B cell (primary cell): ENCODE data around the gene NSDHL. TPM values are rescaled to one million over a fixed set of nuclear protein-coding genes. Genes with fewer than 3 reads are reported as not detected.

ENCODE experiments used
- ATAC-seq: fragments of 200-7000 bp; cut with Tn5 transposase; one replicate; pipeline ENCODE4 v1.10.0; 2021; ENCODE audit warnings: low read depth, mild to moderate bottlenecking, moderate number of reproducible peaks, moderate library complexity
- CTCF ChIA-PET: fragments of 350-600 bp; sonication (Branson Sonifier 250); formaldehyde crosslinking; loops from one replicate; lab custom pipeline; 2021; ENCODE audit warnings: antibody characterized with exemption, inconsistent platforms; lab: Charles Lee
- POLR2A ChIA-PET: fragments of 350-600 bp; sonication (Branson Sonifier 250); formaldehyde crosslinking; loops from one replicate; lab custom pipeline; 2021; ENCODE audit warnings: antibody characterized with exemption; lab: Charles Lee
- DNase-seq: peaks from one replicate; pipeline ENCODE4 v3.0.0; 2013
- H2AFZ ChIP-seq: 2 replicates; pipeline ENCODE4 v1.6.1; 2012; ENCODE audit warnings: mild to moderate bottlenecking, low read depth, low read length; ENCODE audit not compliant: insufficient read depth, poor library complexity, severe bottlenecking
- H3K27ac ChIP-seq, 2 donors: 1 replicate in 1 of 2; 2 replicates in 1 of 2; pipeline ENCODE4 v1.5.1; 2012 to 2013; ENCODE audit warnings: low read length in 2 of 2, mild to moderate bottlenecking in 2 of 2, moderate library complexity in 1 of 2
- H3K27me3 ChIP-seq, 4 experiments: fragments of 200-600 bp in 1 of 4; sonication (generic) in 1 of 4; replicated peaks in 1 of 4; 1 replicate in 2 of 4; 2 replicates in 2 of 4; pipeline versions ENCODE4 v1.6.1 to v1.7.0; 2013 to 2016; ENCODE audit warnings: low read length in 3 of 4, mild to moderate bottlenecking in 2 of 4, mixed read lengths in 1 of 4, moderate library complexity in 1 of 4; ENCODE audit not compliant: insufficient read depth in 4 of 4, control insufficient read depth in 3 of 4; ENCODE audit errors: control extremely low read depth in 1 of 4
- H3K36me3 ChIP-seq, 2 experiments: replicated peaks in 1 of 2; 1 replicate in 1 of 2; 2 replicates in 1 of 2; pipeline versions ENCODE4 v1.6.1 to v1.7.1; 2013; ENCODE audit warnings: low read length in 1 of 2; ENCODE audit not compliant: insufficient read depth in 2 of 2, control insufficient read depth in 1 of 2; ENCODE audit errors: control extremely low read depth in 1 of 2, extremely low read depth in 1 of 2
- H3K4me1 ChIP-seq, 2 donors: fragments of 200-600 bp in 1 of 2; sonication (generic) in 1 of 2; 1 replicate in 1 of 2; 2 replicates in 1 of 2; pipeline versions ENCODE4 v1.5.1 to v1.6.1; 2013 to 2017; ENCODE audit warnings: low read length in 2 of 2; ENCODE audit not compliant: control insufficient read depth in 2 of 2, insufficient read depth in 2 of 2
- H3K4me2 ChIP-seq: replicated peaks from 2 replicates; pipeline ENCODE3; 2012; ENCODE audit warnings: mild to moderate bottlenecking, low read depth, low read length; ENCODE audit not compliant: poor library complexity, severe bottlenecking
- H3K4me3 ChIP-seq, 5 experiments: fragments of 200-600 bp in 1 of 5; sonication (generic) in 1 of 5; 1 replicate in 3 of 5; 2 replicates in 2 of 5; pipeline versions ENCODE4 v1.5.1 to v1.7.0; 2011 to 2016; ENCODE audit warnings: low read length in 4 of 5, mild to moderate bottlenecking in 4 of 5, low read depth in 2 of 5, control low read depth in 1 of 5, moderate library complexity in 1 of 5; ENCODE audit not compliant: insufficient read depth in 1 of 5; ENCODE audit errors: control extremely low read depth in 1 of 5, extremely low read depth in 1 of 5
- H3K79me2 ChIP-seq: fragments of 200-600 bp; sonication (generic); one replicate; pipeline ENCODE4 v1.6.0; 2016; ENCODE audit warnings: low read length; ENCODE audit not compliant: control insufficient read depth, insufficient read depth
- H3K9ac ChIP-seq: fragments of 200-600 bp; sonication (generic); 2 replicates; pipeline ENCODE4 v1.6.1; 2017; ENCODE audit warnings: mild to moderate bottlenecking, low read length, moderate library complexity
- H3K9me3 ChIP-seq, 3 donors: one replicate each; pipeline versions ENCODE4 v1.6.1 to v1.7.1; 2013; ENCODE audit warnings: low read length in 2 of 3; ENCODE audit not compliant: control insufficient read depth in 2 of 3, insufficient read depth in 1 of 3; ENCODE audit errors: control extremely low read depth in 1 of 3
- H4K20me1 ChIP-seq: 2 replicates; pipeline ENCODE4 v1.6.0; 2012; ENCODE audit warnings: mild to moderate bottlenecking, low read length; ENCODE audit not compliant: insufficient read depth, control insufficient read depth, poor library complexity, severe bottlenecking
- H3K27ac Mint-ChIP-seq: one replicate; pipeline ENCODE4 v1.8.0; 2021; ENCODE audit warnings: mixed read lengths
- H3K27me3 Mint-ChIP-seq: one replicate; pipeline ENCODE4 v1.8.0; 2021; ENCODE audit warnings: mixed read lengths
- H3K4me1 Mint-ChIP-seq: one replicate; pipeline ENCODE4 v1.8.0; 2021; ENCODE audit warnings: mixed read lengths
- H3K4me3 Mint-ChIP-seq: one replicate; pipeline ENCODE4 v1.8.0; 2021; ENCODE audit warnings: mixed read lengths
- H3K9me3 Mint-ChIP-seq: one replicate; pipeline ENCODE4 v1.8.0; 2022; ENCODE audit warnings: mixed read lengths; ENCODE audit not compliant: insufficient read depth
- CTCF ChIP-seq: fragments of 200-600 bp; IDR thresholded peaks from one replicate; pipeline ENCODE4 v1.8.0; 2022; ENCODE audit warnings: antibody characterized with exemption, mild to moderate bottlenecking
- EZH2 ChIP-seq: IDR thresholded peaks from 2 replicates; pipeline ENCODE4 v1.6.1; 2012; ENCODE audit warnings: borderline replicate concordance, low read depth, mild to moderate bottlenecking, moderate library complexity, low read length; ENCODE audit not compliant: insufficient read depth, poor library complexity, severe bottlenecking
- WGBS: methylation state at CpG from one replicate; pipeline ENCODE4 v1.1.5; 2013; ENCODE audit warnings: missing lambda C conversion rate; ENCODE audit not compliant: insufficient coverage; 5-methylcytosine and 5-hydroxymethylcytosine counted together
- intact Hi-C: fragments of 100-400 bp; cut with micrococcal nuclease; formaldehyde crosslinking; loops from one replicate; pipeline ENCODE4 v1.10.0; 2022
- polyA plus RNA-seq: library from polyadenylated mRNA; depleted of rRNA; stranded (reverse); fragments of >200 nt; gene quantifications from 2 replicates; pipeline ENCODE4 v1.2.3, GENCODE V29; 2012
- total RNA-seq, 2 donors: library from RNA; stranded (reverse); fragments of 120-200 nt in 1 of 2; gene quantifications; 1 replicate in 1 of 2; 2 replicates in 1 of 2; pipeline versions ENCODE4 v1.2.3 to v1.2.4, GENCODE V29; 2013 to 2022

The NSDHL gene
- total and polyA plus RNA-seq, 2 donors (not counting 1 experiment from before 2014, with no cell fraction given), result 4.9 to 10.3 TPM

- WGBS, result 83% methylated on average over 8 of the region's 15 CpGs
- H3K27ac Mint-ChIP-seq, result no peak overlapping the region
These were observed 71.1 kb downstream of the NSDHL start for GRCh38 chrX:152901816-152902501.

DNA sequence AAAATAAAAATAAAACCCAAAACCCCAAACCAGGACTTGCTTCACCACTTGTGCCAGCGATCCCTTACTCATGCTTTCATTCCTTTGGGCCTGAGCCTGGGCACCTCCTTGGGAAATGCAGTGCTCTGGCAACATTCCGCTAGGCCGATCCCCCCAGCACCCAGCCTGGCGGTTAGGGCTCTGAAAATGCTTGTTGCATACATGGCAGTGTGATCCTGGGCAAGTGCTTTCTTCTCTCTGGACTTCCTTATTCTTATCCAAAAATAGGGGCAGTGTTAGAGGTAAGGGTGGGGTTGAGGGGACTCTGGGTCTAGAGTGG, 71.6 kb downstream of the NSDHL start:
- no peaks in the 10 kb centered on the region for H3K36me3 ChIP-seq
- intact Hi-C loops, result no loop called here
- POLR2A ChIA-PET, result no interaction called here
- 100% methylated on average over 1 of the region's 4 CpGs for WGBS
- H4K20me1 ChIP-seq, result no peaks in the 10 kb centered on the region
- DNase-seq (no peak), ATAC-seq (no peak)
- H3K9ac ChIP-seq, result no peak overlapping the region
- H3K27ac ChIP-seq, result no peak overlapping the region
- Mint-ChIP-seq H3K4me3 (no peak overlapping the region), H3K9me3 (no peaks in the 10 kb centered on the region), H3K4me1 (no peaks in the 10 kb centered on the region), H3K27me3 (peaks cover 17% of the 10 kb centered on the region), H3K27ac (no peak overlapping the region)
- no peaks in the 10 kb centered on the region for H3K9me3 ChIP-seq
- no peak for TF ChIP-seq EZH2
- TF ChIP-seq CTCF, result no peak
- peaks cover 0 to 5% (median 0%) of the 10 kb centered on the region in 4 experiments for H3K27me3 ChIP-seq
- H3K4me2 ChIP-seq, result no peak overlapping the region
- no peaks in the 10 kb centered on the region for H3K79me2 ChIP-seq
- CTCF ChIA-PET, result no interaction called here
- H2AFZ ChIP-seq, result no peak overlapping the region
- no peaks in the 10 kb centered on the region for H3K4me1 ChIP-seq
- no peak overlapping the region for H3K4me3 ChIP-seq

More at GRCh38 chrX:152901816-152902501, 71.1 kb downstream of the NSDHL start:
- Histone ChIP-seq H3K79me2 (no peaks in the 10 kb centered on the region), H4K20me1 (no peaks in the 10 kb centered on the region), H2AFZ (no peak overlapping the region), H3K9me3 (no peaks in the 10 kb centered on the region), H3K27ac (no peak overlapping the region), H3K27me3 (peaks cover 0 to 5% (median 0%) of the 10 kb centered on the region in 4 experiments), H3K9ac (no peak overlapping the region), H3K4me2 (no peak overlapping the region), H3K4me3 (no peak overlapping the region), H3K36me3 (no peaks in the 10 kb centered on the region), H3K4me1 (no peaks in the 10 kb centered on the region)
- ChIA-PET POLR2A (no interaction called here), CTCF (no interaction called here)
- DNase-seq (no peak), ATAC-seq (no peak)
- Mint-ChIP-seq H3K4me3 (no peak overlapping the region), H3K27me3 (peaks cover 14% of the 10 kb centered on the region), H3K9me3 (no peaks in the 10 kb centered on the region), H3K4me1 (no peaks in the 10 kb centered on the region)
- TF ChIP-seq EZH2, result no peak
- intact Hi-C loops, result no loop called here
